Stomach (tissue), 9 donors: ENCODE results near the gene RFTN1. TPM values are rescaled to one million over a fixed set of nuclear protein-coding genes. Genes with fewer than 3 reads are reported as not detected.
A peak's percentile ranks its signal among the peaks of the same experiment; 100 is the strongest.

ENCODE experiments used
- DNase-seq, 2 donors: peaks; one replicate each; pipeline versions ENCODE4 v3.0.0 to v3.0.0-alpha.2; 2013 to 2019
- H3K27ac ChIP-seq, 5 donors: fragments of 200-600 bp in 4 of 5; sonication (generic) in 4 of 5; one replicate each; pipeline ENCODE4 v1.5.1; 2013 to 2019; ENCODE audit warnings: mild to moderate bottlenecking in 1 of 5, moderate library complexity in 1 of 5
- H3K27me3 ChIP-seq, 3 donors: fragments of 200-600 bp; sonication (generic); one replicate each; pipeline ENCODE4 v1.5.1; 2017 to 2019; ENCODE audit warnings: mixed run types in 1 of 3
- H3K36me3 ChIP-seq, 4 donors: fragments of 200-600 bp; sonication (generic); 1 replicate in 3 of 4; 2 replicates in 1 of 4; pipeline ENCODE4 v1.5.1; 2016 to 2019
- H3K4me1 ChIP-seq, 4 donors: fragments of 200-600 bp; sonication (generic); one replicate each; pipeline ENCODE4 v1.5.1; 2016 to 2019
- H3K4me3 ChIP-seq, 4 donors: fragments of 200-600 bp; sonication (generic) in 3 of 4; one replicate each; pipeline ENCODE4 v1.5.1; 2016 to 2019; ENCODE audit warnings: mild to moderate bottlenecking in 1 of 4
- H3K9me3 ChIP-seq, 4 donors: fragments of 200-600 bp; sonication (generic); one replicate each; pipeline ENCODE4 v1.5.1; 2016 to 2019
- EP300 ChIP-seq: sonication (generic); formaldehyde crosslinking; IDR thresholded peaks from one replicate; pipeline ENCODE4 v1.6.1; 2017; ENCODE audit warnings: antibody characterized with exemption
- POLR2A ChIP-seq, 4 donors: fragments of 450-650 bp; IDR thresholded peaks; one replicate each; pipeline ENCODE4 v1.6.1; 2016; ENCODE audit warnings: antibody characterized with exemption in 4 of 4, control low read depth in 2 of 4, mild to moderate bottlenecking in 1 of 4, moderate library complexity in 1 of 4
- POLR2AphosphoS5 ChIP-seq, 3 donors: sonication (generic); formaldehyde crosslinking; IDR thresholded peaks; one replicate each; pipeline ENCODE4 v1.6.1; 2016; ENCODE audit warnings: antibody characterized with exemption in 3 of 3
- WGBS, 5 donors: extraction: QIAGEN DNeasy Blood & Tissue Kit in 3 of 5; methylation state at CpG; one replicate each; pipeline versions ENCODE4 v1.1.5 to v1.1.7; 2013 to 2018; 5-methylcytosine and 5-hydroxymethylcytosine counted together
- intact Hi-C: fragments of 100-400 bp; cut with DNase I; formaldehyde crosslinking; loops from one replicate; pipeline ENCODE4 v1.15.1; 2023; ENCODE audit warnings: low total_unique reads
- polyA plus RNA-seq, 3 donors: library from polyadenylated mRNA; stranded (reverse); fragments of 200-250 nt; gene quantifications; one replicate each; pipeline ENCODE4 v1.2.3, GENCODE V29; 2013
- total RNA-seq, 5 donors: library from RNA; depleted of rRNA; stranded (reverse); fragments of >200 nt; gene quantifications; one replicate each; pipeline versions ENCODE4 v1.1.0 to v1.2.3, GENCODE V29; 2014 to 2016
- TF ChIP-seq, protein P1 (sequence below), 7 experiments: fragments of 450-650 bp in 4 of 7; fragments of 200-600 bp in 3 of 7; sonication (generic) in 3 of 7; IDR thresholded peaks; one replicate each; pipeline ENCODE4 v1.5.1; 2016 to 2019; ENCODE audit warnings: antibody characterized with exemption in 7 of 7, control low read depth in 2 of 7, mild to moderate bottlenecking in 1 of 7
- donor health status: healthy with polysubstance abuse.
- donor health status: Bipolar disorder and iron deficiency.
- donor health status: healthy.

Gene RFTN1
- total and polyA plus RNA-seq, 8 donors: 4.6 to 103 (median 18.9) TPM

DNA sequence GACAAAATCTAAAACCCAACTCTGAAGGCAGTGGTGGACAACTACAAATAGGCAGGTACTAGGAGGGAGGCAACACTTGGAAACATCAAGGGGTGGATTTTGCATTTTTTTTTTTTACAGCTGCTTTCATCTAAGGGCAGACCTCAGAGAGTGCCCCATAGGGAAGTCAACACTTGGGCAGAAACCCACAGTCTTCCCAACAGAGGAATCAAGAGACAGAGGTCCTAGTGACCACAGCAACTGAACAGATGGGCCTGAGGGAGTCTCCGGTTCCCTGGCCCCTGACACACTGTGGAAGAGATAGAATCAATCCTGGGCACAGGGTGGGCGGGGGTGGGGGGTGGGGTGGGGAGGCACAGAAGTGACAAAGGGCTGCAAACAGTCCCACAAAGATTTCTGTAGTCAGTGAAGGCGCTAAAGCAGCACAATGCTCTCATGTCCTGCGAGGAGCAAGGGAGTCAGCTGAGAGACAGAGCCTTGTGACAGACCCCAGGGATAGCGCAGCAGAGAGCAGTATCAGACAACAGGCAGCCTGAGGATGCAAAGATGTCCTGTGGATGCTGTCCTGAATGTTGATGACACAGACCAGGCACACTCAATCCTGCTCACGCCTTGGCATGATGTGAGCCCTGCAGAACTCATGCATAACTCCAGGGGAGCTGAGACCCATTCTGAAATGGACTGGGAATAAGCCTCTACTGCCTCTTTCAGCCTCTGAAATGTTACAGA, 6.9 kb upstream of the RFTN1 start:
- WGBS, 5 donors: 45 to 71% (median 61%) methylated on average over 6 of the region's 6 CpGs
- no peak overlapping the region for H3K27ac ChIP-seq
- DNase-seq: no peak
- TF ChIP-seq POLR2AphosphoS5 (IDR thresholded peaks at IDR 0.05) (no peak), POLR2A (IDR thresholded peaks at IDR 0.05) (no peak), EP300 (no peak)
- TF ChIP-seq, protein P1, sequence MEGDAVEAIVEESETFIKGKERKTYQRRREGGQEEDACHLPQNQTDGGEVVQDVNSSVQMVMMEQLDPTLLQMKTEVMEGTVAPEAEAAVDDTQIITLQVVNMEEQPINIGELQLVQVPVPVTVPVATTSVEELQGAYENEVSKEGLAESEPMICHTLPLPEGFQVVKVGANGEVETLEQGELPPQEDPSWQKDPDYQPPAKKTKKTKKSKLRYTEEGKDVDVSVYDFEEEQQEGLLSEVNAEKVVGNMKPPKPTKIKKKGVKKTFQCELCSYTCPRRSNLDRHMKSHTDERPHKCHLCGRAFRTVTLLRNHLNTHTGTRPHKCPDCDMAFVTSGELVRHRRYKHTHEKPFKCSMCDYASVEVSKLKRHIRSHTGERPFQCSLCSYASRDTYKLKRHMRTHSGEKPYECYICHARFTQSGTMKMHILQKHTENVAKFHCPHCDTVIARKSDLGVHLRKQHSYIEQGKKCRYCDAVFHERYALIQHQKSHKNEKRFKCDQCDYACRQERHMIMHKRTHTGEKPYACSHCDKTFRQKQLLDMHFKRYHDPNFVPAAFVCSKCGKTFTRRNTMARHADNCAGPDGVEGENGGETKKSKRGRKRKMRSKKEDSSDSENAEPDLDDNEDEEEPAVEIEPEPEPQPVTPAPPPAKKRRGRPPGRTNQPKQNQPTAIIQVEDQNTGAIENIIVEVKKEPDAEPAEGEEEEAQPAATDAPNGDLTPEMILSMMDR (IDR thresholded peaks at IDR 0.05): no peak
- peaks cover 0 to 12% (median 10%) of the 10 kb centered on the region in 4 donors for H3K9me3 ChIP-seq
- no peak overlapping the region for H3K4me3 ChIP-seq
- no peaks in the 10 kb centered on the region for H3K27me3 ChIP-seq
- intact Hi-C loops: no loop called here
- peaks cover 0 to 8% (median 0%) of the 10 kb centered on the region in 4 donors for H3K4me1 ChIP-seq
- no peaks in the 10 kb centered on the region for H3K36me3 ChIP-seq

DNA sequence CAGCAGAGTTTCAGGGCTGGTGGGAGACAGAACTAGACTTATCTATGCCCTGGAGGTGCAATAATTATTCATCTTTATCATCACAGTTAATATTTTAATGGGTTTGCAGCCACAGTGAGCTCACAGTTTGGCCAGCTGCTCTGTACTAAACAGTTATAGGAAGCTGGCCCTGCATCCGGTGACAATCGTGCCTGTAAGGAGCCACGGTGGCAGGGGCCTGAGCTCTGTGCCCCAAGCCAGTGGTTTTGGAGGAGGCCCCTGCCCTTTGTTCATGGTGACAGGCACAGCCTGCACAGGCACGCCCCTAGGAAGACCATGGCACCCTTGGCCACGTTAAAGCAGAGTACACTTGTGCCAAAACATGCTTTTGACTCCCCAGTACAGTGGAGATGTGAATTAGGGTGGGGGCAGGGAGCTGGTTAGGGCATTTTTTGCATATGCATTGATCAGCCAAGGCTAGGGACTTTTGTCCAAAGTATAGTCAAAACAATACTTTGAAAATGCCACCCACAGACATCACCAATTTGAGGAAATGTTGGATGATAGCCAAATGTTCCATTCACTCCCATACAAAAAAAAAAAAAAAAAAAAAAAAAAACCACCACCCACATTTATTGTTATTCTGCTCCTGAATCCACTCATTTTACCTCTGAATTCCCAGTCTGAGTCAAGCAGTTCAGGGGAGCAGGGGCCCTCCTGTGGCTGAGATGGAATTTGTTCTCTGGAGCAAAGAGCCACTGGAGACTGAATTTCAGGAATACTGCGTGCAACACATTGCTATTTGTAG, 3.4 kb upstream of the RFTN1 start:
- peaks cover 0 to 34% (median 14%) of the 10 kb centered on the region in 4 donors for H3K4me1 ChIP-seq
- TF ChIP-seq, protein P1 (IDR thresholded peaks at IDR 0.05): peak in 1 of 7 experiments; percentile 7
- no peak for TF ChIP-seq POLR2A (IDR thresholded peaks at IDR 0.05)
- peaks cover 0 to 27% (median 10%) of the 10 kb centered on the region in 3 donors for H3K27me3 ChIP-seq
- no peak overlapping the region for H3K4me3 ChIP-seq
- intact Hi-C loops: no loop called here
- H3K9me3 ChIP-seq: no peaks in the 10 kb centered on the region
- no peak overlapping the region for H3K27ac ChIP-seq
- peak in 1 of 2 donors; percentile 69 for DNase-seq
- H3K36me3 ChIP-seq: no peaks in the 10 kb centered on the region
- WGBS, 5 donors: 23 to 37% (median 25%) methylated on average over 6 of the region's 6 CpGs

DNA sequence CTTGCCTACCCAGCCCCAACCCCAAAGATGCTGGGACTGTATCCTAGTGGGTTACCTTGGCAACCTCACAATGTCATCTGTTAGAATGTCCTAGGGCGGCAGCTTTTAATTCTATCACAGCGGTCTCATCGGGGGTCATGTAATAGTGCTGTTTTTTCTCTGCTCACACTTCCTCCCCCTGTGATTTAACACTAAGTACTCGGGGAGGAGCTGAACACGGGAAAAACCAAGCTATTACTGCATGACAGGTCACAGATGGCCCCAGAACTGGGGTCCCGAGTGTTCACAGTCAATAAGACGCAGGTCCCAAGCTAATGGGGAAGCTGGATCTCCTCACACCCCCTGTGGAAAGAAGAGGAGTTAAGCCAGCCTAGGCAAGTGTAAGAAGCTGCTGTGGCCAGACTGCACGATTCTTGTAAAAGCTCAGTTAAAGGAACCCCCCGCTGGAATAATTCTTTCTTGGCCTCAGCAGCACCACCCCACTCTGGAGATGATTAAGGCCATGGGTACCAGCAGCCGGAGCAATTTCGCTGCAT, 2.5 kb upstream of the RFTN1 start:
- Histone ChIP-seq H3K9me3 (no peaks in the 10 kb centered on the region), H3K36me3 (no peaks in the 10 kb centered on the region), H3K4me3 (no peak overlapping the region), H3K27ac (peak overlapping the region in 1 of 5 donors; percentile 3), H3K4me1 (peaks cover 0 to 43% (median 19%) of the 10 kb centered on the region in 4 donors), H3K27me3 (peaks cover 0 to 34% (median 10%) of the 10 kb centered on the region in 3 donors)
- 62 to 72% (median 68%) methylated on average over 11 of the region's 11 CpGs for WGBS, 5 donors
- DNase-seq: peak in 1 of 2 donors; percentile 20
- no peak for TF ChIP-seq POLR2AphosphoS5 (IDR thresholded peaks at IDR 0.05)
- no peak for TF ChIP-seq POLR2A (IDR thresholded peaks at IDR 0.05)
- TF ChIP-seq, protein P1 (IDR thresholded peaks at IDR 0.05): no peak
- TF ChIP-seq EP300: no peak
- intact Hi-C loops: no loop called here

DNA sequence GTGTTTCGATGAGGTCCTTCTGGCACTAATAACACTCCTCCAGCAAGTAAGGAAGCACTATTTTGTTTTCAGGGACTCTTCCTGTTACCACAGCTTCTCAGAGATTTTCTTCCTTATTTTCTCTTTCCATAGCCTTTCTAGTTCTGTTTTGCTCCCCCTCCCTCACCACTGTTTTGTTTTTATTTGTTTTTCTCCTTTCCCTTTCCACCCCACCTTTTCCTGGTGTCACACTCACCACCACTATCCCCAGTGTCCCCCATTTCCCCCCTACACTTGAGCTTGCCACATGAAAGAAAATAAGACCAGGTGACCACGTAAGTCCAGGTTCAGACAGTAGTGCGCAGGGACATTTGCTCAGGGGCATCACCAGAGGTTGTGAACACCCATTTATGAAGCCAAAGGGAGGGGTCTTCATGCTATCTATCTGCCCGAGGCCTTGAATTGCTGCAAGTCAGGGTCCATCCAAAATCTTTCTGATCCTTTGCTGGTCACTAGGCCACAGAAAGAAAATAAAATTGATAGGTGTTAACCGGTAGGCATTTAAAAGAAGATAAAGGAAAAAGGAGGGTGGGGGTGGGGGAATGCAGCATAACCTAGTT, 1.4 kb upstream of the RFTN1 start:
- TF ChIP-seq, protein P1 (IDR thresholded peaks at IDR 0.05): no peak
- no peak for TF ChIP-seq POLR2A (IDR thresholded peaks at IDR 0.05)
- no peak for TF ChIP-seq EP300
- no peak for TF ChIP-seq POLR2AphosphoS5 (IDR thresholded peaks at IDR 0.05)
- H3K27me3 ChIP-seq: peaks cover 0 to 34% (median 10%) of the 10 kb centered on the region in 3 donors
- H3K4me3 ChIP-seq: no peak overlapping the region
- H3K36me3 ChIP-seq: no peaks in the 10 kb centered on the region
- H3K27ac ChIP-seq: peak overlapping the region in 1 of 5 donors; percentile 84
- peaks cover under 1 to 51% (median 21%) of the 10 kb centered on the region in 4 donors for H3K4me1 ChIP-seq
- 70 to 78% (median 77%) methylated on average over 5 of the region's 5 CpGs for WGBS, 5 donors
- H3K9me3 ChIP-seq: no peaks in the 10 kb centered on the region
- no peak for DNase-seq
- intact Hi-C loops: no loop called here
